Neural cell (in vitro differentiated cells): ENCODE results near the gene CUTC. TPM values are rescaled to one million over a fixed set of nuclear protein-coding genes. Genes with fewer than 3 reads are reported as not detected.
"Not testable (repeated sequence)": the region's sequence is repeated elsewhere in the genome, so short reads cannot be mapped to it uniquely, and the experiment has no call there.

Source experiments
- H2AFZ ChIP-seq: fragments of 200-600, 300-800 bp; sonication (generic), shearing (Covaris generic); 2 replicates; pipeline ENCODE4 v1.6.0; 2014; ENCODE audit warnings: low read depth, mild to moderate bottlenecking, antibody characterized with exemption, low read length, moderate library complexity
- H3F3A ChIP-seq: fragments of 200-600 bp; shearing (Covaris generic); 2 replicates; pipeline ENCODE4 v1.6.1; 2016; ENCODE audit warnings: mild to moderate bottlenecking, moderate library complexity, mixed read lengths, antibody characterized with exemption, low read length; ENCODE audit not compliant: insufficient read depth, poor library complexity, severe bottlenecking
- H3K27ac ChIP-seq: fragments of 200-600, 300-800 bp; sonication (generic), shearing (Covaris generic); 2 replicates; pipeline ENCODE4 v1.5.1; 2014; ENCODE audit warnings: mild to moderate bottlenecking, low read length, moderate library complexity
- H3K27me3 ChIP-seq: fragments of 300-800, 200-600 bp; sonication (generic), shearing (Covaris generic); 2 replicates; pipeline ENCODE4 v1.6.0; 2014; ENCODE audit warnings: mild to moderate bottlenecking, low read depth, low read length, moderate library complexity; ENCODE audit not compliant: insufficient read depth
- H3K36me3 ChIP-seq: fragments of 300-800, 200-600 bp; sonication (generic), shearing (Covaris generic); 2 replicates; pipeline ENCODE4 v1.5.1; 2014; ENCODE audit warnings: mild to moderate bottlenecking, antibody characterized with exemption, low read length, moderate library complexity; ENCODE audit not compliant: insufficient read depth
- H3K4me2 ChIP-seq: fragments of 300-800, 200-600 bp; sonication (generic), shearing (Covaris generic); 2 replicates; pipeline ENCODE4 v1.6.0; 2014; ENCODE audit warnings: mild to moderate bottlenecking, low read length
- H3K4me3 ChIP-seq: fragments of 300-800, 200-600 bp; sonication (generic), shearing (Covaris generic); 2 replicates; pipeline ENCODE4 v1.5.1; 2014; ENCODE audit warnings: mild to moderate bottlenecking, low read length, moderate library complexity
- H3K79me2 ChIP-seq: fragments of 200-600 bp; shearing (Covaris generic); replicated peaks from 2 replicates; pipeline ENCODE4 v1.6.0; 2014; ENCODE audit warnings: mild to moderate bottlenecking, low read length, moderate library complexity; ENCODE audit not compliant: insufficient read depth
- H3K9ac ChIP-seq: fragments of 300-800, 200-600 bp; sonication (generic), shearing (Covaris generic); 2 replicates; pipeline ENCODE4 v1.6.1; 2016; ENCODE audit warnings: mild to moderate bottlenecking, low read length, mixed read lengths
- H3K9me2 ChIP-seq: fragments of 200-600 bp; shearing (Covaris generic); 2 replicates; pipeline ENCODE4 v1.6.1; 2016; ENCODE audit warnings: mild to moderate bottlenecking, low read length, mixed read lengths; ENCODE audit not compliant: insufficient read depth
- H3K9me3 ChIP-seq: fragments of 200-600, 300-800 bp; sonication (generic), shearing (Covaris generic); 2 replicates; pipeline ENCODE4 v1.6.1; 2016; ENCODE audit warnings: mild to moderate bottlenecking, mixed run types, low read length, moderate library complexity, mixed read lengths
- H4K20me1 ChIP-seq: fragments of 200-600 bp; shearing (Covaris generic); 2 replicates; pipeline ENCODE4 v1.6.1; 2016; ENCODE audit warnings: mild to moderate bottlenecking, mixed run types; ENCODE audit not compliant: insufficient read depth
- EP300 ChIP-seq: fragments of 450-650 bp; conservative IDR thresholded peaks from 2 replicates; pipeline ENCODE4 v1.6.1; 2014; ENCODE audit warnings: antibody characterized with exemption, mild to moderate bottlenecking, moderate library complexity; ENCODE audit not compliant: poor library complexity, severe bottlenecking
- EZH2 ChIP-seq: fragments of 200-600, 300-800 bp; shearing (Covaris generic), sonication (generic); IDR thresholded peaks from 2 replicates; pipeline ENCODE4 v1.6.1; 2014; ENCODE audit warnings: antibody characterized with exemption, low read length, borderline replicate concordance, mild to moderate bottlenecking; ENCODE audit not compliant: insufficient read depth, poor library complexity, severe bottlenecking
- MXI1 ChIP-seq: fragments of 450-650 bp; conservative IDR thresholded peaks from 2 replicates; pipeline ENCODE4 v1.6.1; 2014; ENCODE audit warnings: antibody characterized with exemption, mild to moderate bottlenecking; ENCODE audit not compliant: poor library complexity, severe bottlenecking
- POLR2AphosphoS5 ChIP-seq: IDR thresholded peaks from 2 replicates; pipeline ENCODE4 v1.6.1; 2012
- SMC3 ChIP-seq: fragments of 450-650 bp; conservative IDR thresholded peaks from 2 replicates; pipeline ENCODE4 v1.6.1; 2014; ENCODE audit warnings: antibody characterized with exemption, mild to moderate bottlenecking, moderate library complexity; ENCODE audit not compliant: poor library complexity
- TAF1 ChIP-seq: IDR thresholded peaks from 2 replicates; pipeline ENCODE4 v1.6.1; 2012; ENCODE audit warnings: low read depth
- polyA plus RNA-seq: library from polyadenylated mRNA; depleted of rRNA; stranded (reverse); fragments of >200 nt; gene quantifications from 2 replicates; pipeline ENCODE4 v1.2.3, GENCODE V29; 2014
- TF ChIP-seq, protein P1 (sequence below): IDR thresholded peaks from 2 replicates; pipeline ENCODE4 v1.6.1; 2012; ENCODE audit warnings: borderline replicate concordance
- TF ChIP-seq, protein P2 (sequence below): fragments of 450-650 bp; IDR thresholded peaks from 2 replicates; pipeline ENCODE4 v1.5.1; 2014; ENCODE audit warnings: antibody characterized with exemption, mild to moderate bottlenecking, moderate library complexity; ENCODE audit not compliant: poor library complexity, severe bottlenecking

The CUTC gene
- polyA plus RNA-seq, 1 donor from 2014 or later, result 26.2 TPM

DNA sequence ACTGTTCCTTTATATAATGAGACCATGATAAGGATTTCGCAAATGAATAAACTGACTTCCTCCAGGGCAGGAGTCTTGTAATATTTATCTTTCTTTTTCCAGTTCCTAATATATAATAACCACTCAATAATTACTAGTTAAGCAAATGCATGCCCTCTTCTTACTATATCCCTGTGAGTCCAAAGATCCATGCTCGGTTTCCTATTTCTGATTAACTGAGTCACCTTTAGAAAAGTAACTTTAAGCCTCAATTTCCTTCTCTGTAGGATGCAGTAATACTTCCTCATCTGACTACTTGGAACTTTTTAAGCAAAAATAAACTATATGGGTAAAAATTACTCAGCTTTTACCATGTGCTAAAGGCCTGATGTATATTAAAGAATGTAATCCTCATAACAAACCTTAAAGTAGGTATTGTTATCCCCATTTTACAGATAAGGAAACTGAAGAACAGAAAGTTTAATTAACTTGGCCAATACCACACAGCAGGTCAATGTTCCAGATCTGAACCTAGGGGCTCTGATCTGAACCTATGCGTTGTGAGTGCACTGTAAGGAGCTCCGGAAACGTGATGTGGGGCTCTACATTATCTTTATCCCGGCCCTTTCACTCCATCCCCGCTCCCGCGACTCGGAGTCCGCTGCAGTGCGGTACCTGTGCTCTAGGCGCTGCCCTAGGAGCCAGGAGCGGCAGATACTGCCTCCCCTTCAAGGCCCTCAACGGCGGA lies 565 bp upstream of the CUTC start:
- H2AFZ ChIP-seq, result peak overlapping the region; percentile 75
- H3F3A ChIP-seq, result peaks cover 5% of the 10 kb centered on the region
- H3K4me2 ChIP-seq, result peak overlapping the region; percentile 81
- TF ChIP-seq, protein P1, sequence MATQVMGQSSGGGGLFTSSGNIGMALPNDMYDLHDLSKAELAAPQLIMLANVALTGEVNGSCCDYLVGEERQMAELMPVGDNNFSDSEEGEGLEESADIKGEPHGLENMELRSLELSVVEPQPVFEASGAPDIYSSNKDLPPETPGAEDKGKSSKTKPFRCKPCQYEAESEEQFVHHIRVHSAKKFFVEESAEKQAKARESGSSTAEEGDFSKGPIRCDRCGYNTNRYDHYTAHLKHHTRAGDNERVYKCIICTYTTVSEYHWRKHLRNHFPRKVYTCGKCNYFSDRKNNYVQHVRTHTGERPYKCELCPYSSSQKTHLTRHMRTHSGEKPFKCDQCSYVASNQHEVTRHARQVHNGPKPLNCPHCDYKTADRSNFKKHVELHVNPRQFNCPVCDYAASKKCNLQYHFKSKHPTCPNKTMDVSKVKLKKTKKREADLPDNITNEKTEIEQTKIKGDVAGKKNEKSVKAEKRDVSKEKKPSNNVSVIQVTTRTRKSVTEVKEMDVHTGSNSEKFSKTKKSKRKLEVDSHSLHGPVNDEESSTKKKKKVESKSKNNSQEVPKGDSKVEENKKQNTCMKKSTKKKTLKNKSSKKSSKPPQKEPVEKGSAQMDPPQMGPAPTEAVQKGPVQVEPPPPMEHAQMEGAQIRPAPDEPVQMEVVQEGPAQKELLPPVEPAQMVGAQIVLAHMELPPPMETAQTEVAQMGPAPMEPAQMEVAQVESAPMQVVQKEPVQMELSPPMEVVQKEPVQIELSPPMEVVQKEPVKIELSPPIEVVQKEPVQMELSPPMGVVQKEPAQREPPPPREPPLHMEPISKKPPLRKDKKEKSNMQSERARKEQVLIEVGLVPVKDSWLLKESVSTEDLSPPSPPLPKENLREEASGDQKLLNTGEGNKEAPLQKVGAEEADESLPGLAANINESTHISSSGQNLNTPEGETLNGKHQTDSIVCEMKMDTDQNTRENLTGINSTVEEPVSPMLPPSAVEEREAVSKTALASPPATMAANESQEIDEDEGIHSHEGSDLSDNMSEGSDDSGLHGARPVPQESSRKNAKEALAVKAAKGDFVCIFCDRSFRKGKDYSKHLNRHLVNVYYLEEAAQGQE, result peak; percentile 72
- TF ChIP-seq POLR2AphosphoS5, result no peak
- TF ChIP-seq, protein P2, sequence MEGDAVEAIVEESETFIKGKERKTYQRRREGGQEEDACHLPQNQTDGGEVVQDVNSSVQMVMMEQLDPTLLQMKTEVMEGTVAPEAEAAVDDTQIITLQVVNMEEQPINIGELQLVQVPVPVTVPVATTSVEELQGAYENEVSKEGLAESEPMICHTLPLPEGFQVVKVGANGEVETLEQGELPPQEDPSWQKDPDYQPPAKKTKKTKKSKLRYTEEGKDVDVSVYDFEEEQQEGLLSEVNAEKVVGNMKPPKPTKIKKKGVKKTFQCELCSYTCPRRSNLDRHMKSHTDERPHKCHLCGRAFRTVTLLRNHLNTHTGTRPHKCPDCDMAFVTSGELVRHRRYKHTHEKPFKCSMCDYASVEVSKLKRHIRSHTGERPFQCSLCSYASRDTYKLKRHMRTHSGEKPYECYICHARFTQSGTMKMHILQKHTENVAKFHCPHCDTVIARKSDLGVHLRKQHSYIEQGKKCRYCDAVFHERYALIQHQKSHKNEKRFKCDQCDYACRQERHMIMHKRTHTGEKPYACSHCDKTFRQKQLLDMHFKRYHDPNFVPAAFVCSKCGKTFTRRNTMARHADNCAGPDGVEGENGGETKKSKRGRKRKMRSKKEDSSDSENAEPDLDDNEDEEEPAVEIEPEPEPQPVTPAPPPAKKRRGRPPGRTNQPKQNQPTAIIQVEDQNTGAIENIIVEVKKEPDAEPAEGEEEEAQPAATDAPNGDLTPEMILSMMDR, result peak; percentile 39
- peaks cover 10% of the 10 kb centered on the region for H3K79me2 ChIP-seq
- no peaks in the 10 kb centered on the region for H3K36me3 ChIP-seq
- no peaks in the 10 kb centered on the region for H3K9me3 ChIP-seq
- peak overlapping the region; percentile 88 for H3K27ac ChIP-seq
- no peaks in the 10 kb centered on the region for H3K27me3 ChIP-seq
- H3K9ac ChIP-seq, result peak overlapping the region; percentile 86
- peak overlapping the region; percentile 73 for H3K4me3 ChIP-seq
- no peaks in the 10 kb centered on the region for H3K9me2 ChIP-seq
- no peaks in the 10 kb centered on the region for H4K20me1 ChIP-seq

DNA sequence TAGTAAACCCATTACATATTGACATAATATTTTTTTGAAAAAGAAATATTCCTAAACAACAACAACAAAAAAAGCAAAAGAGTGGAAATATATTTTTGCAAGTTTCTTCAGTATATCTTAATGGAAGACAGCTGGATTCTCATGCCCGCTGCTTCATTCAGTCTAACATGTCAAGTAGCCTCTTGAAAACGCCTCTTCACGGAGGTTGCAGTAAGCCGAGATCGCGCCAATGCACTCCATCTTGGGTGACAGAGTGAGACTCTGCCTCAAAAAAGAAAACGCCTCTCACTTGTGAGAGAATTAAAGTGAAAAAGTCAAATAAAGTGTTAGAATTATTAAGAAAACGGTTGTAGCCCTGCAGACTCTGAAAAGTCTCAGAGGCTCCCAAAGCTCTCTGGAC lies 1.3 kb downstream of the CUTC start:
- H3K27me3 ChIP-seq, result no peaks in the 10 kb centered on the region
- peaks cover 10% of the 10 kb centered on the region for H3K79me2 ChIP-seq
- H3K4me3 ChIP-seq, result no peak overlapping the region
- H3K9ac ChIP-seq, result no peak overlapping the region
- H3K36me3 ChIP-seq, result peaks cover 7% of the 10 kb centered on the region
- no peaks in the 10 kb centered on the region for H3K9me2 ChIP-seq
- H4K20me1 ChIP-seq, result no peaks in the 10 kb centered on the region
- H2AFZ ChIP-seq, result no peak overlapping the region
- H3K4me2 ChIP-seq, result no peak overlapping the region
- no peak for TF ChIP-seq TAF1
- TF ChIP-seq EZH2, result no peak
- TF ChIP-seq EP300, result no peak
- TF ChIP-seq, protein P1, result no peak
- TF ChIP-seq, protein P2, result no peak
- no peak for TF ChIP-seq MXI1
- TF ChIP-seq POLR2AphosphoS5, result no peak
- no peak for TF ChIP-seq SMC3
- peaks cover 5% of the 10 kb centered on the region for H3F3A ChIP-seq
- no peaks in the 10 kb centered on the region for H3K9me3 ChIP-seq
- H3K27ac ChIP-seq, result no peak overlapping the region

DNA sequence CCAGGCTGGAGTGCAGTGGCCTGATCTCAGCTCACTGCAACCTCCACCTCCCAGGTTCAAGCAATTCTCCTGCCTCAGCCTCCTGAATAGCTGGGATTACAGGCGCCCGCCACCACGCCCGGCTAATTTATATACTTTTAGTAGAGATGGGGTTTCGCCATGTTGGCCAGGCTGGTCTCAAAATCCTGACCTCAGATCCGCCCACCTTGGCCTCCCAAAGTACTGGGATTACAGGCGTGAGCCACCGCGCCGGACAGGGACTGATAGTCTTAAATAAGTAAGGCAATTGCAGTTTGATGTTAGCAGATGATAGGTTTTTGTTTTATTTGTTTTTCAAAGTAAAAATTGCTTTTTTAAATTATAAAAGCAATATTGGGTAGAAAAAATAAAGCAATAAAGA lies 2.1 kb downstream of the CUTC start:
- not testable (repeated sequence) for H3K9me3 ChIP-seq, H3K4me3 ChIP-seq, H3K79me2 ChIP-seq, H3K36me3 ChIP-seq, H2AFZ ChIP-seq, H3K27me3 ChIP-seq, H3K9me2 ChIP-seq, H3F3A ChIP-seq, H3K9ac ChIP-seq, H4K20me1 ChIP-seq, H3K4me2 ChIP-seq, H3K27ac ChIP-seq
